Activated CD8-positive, alpha-beta memory T cell treated with anti-CD3 and anti-CD28 coated beads for 48 hours (primary cell): Measurements from ENCODE around the gene OR2T3.
"Not testable (repeated sequence)": the region's sequence is repeated elsewhere in the genome, so short reads cannot be mapped to it uniquely, and the experiment has no call there.

Source experiments
- DNase-seq, 3 experiments: peaks; one replicate each; pipeline ENCODE4 v3.0.0-alpha.2; 2020; ENCODE audit warnings: low read depth in 2 of 3, low spot score in 2 of 3

The OR2T3 gene, protein sequence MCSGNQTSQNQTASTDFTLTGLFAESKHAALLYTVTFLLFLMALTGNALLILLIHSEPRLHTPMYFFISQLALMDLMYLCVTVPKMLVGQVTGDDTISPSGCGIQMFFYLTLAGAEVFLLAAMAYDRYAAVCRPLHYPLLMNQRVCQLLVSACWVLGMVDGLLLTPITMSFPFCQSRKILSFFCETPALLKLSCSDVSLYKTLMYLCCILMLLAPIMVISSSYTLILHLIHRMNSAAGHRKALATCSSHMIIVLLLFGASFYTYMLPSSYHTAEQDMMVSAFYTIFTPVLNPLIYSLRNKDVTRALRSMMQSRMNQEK

DNA sequence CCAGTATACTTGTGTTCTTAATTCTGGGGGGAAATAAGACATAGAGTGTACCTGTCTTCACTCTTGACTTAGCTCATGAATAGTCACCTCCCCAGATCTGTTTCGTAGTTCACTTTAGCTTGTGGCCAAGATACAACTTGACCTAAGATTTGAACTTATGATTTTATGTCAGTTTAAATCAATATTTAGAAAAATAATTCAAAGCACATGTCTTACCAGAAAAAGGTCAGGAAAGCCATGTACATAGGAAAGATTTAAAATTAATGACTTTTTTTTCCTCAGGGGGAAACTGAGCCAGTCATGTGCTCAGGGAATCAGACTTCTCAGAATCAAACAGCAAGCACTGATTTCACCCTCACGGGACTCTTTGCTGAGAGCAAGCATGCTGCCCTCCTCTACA lies at the start of gene OR2T3:
Gene OR2T3, plus strand, starts transcription at position 301 of the 400 bp plus-strand sequence. Its CDS starts 0 bp downstream, at position 301.
- not testable (repeated sequence) for DNase-seq

DNA sequence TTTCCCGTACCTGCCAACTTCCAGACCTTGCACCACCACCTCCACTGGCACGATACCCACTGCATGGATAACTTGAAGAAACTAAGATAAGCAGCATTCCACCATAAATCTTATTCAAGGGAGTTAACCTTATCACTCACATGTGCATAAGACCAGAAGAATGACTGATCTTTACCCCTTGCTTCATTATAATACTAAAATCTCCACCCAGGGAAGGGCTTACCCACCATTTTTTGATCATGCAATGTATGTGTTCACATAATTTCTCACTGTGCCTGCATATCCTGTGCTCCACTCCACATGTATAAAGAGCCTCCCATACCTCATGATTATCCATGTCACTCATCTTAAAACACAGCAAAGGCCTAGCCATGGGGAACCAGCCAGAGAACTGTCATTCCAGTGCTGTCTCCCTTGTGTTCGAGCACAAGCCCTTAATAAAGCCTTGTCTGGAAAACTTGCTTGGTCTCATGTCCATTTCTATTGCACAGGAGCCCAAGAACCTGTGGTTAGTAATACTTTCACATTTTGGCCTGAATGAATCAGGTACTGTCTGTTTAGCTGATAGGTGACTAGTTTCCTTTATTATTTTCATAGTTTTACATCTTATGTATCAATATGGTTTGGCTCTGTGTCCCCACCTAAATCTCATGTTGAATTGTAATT lies 45.5 kb upstream of the OR2T3 start:
- not testable (repeated sequence) for DNase-seq

DNA sequence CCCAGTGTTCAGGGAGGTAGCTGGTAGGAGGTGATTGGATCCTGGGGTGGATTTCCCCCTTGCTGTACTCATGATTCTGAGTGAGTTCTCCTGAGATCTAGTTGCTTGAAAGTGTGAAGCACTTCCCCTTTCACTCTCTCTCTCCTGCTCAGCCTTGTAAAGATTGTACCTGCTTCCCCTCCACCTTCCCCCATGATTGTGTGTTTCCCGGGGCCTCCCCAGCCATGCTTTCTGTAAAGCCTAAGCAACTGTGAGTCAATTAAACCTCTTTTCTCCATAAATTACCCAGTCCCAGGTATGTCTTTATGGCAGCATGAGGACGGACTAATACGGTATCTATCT lies 45.0 kb upstream of the OR2T3 start:
- DNase-seq, result not testable (repeated sequence)

DNA sequence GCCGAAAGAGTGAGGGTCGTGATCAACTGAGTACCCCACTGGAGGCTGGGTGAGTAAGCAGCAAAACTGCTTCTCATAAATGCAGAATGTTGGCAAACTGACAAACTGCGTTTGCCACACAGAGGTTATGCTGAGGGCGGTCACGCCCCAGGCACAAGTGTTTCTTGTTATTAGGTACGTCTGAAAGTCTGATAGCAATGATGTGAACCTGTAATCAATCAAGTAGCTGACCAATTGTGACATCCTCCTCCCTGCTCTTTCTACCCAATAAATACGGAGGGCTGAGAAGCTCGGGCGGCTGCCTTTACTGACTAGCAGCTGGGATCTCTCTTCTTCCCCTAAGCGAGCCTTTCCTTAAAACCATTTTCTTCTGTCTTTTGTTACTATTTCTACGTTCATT lies 41.5 kb upstream of the OR2T3 start:
- DNase-seq, result not testable (repeated sequence)

DNA sequence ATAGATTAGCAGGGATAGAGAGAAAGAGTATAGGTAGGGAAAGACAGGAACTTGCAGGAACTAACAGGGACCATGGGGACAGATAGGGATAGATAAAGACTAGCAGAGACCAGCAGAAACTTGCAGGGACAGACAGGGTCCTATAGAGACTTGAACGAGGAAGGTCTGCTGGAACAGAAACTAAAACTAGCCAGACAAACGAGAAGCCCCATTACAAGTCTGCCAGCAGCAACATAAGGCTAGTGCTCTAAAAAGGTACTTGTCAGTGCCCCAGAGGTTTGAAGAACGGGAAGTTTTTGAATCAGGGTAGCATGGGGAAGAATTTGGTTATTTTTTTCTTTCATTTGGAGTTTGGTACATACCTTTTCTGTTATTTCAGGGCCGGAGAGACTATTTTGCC lies 41.0 kb upstream of the OR2T3 start:
- not testable (repeated sequence) for DNase-seq

DNA sequence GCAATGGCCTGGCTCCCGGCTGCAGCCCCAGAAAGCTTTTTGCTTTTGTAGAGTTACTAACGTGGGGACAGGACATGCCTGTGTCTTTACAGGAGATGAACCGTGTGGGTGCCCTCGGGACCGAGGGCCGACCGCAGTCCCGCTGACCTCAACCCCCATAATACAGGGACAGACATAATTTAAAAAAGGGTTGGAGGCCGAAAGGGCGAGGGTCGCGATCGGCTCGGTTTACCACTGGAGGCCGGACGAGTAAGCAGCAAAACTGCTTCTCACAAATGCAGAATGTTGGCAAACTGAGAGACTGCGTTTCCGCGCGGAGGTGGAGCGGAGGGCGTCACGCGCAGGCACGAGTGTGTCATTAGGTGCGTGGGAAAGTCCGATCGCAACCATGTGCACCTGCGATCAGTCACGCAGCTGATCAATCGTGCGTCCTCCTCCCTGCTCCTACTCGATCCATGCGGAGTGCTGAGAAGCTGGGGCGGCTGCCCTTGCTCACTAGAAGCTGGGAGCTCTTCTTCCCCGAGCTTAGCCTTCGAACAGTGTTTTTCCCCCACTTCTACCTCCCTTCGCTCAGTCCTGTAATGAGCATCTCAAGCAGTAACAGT lies 39.2 kb upstream of the OR2T3 start:
- DNase-seq, result not testable (repeated sequence)

DNA sequence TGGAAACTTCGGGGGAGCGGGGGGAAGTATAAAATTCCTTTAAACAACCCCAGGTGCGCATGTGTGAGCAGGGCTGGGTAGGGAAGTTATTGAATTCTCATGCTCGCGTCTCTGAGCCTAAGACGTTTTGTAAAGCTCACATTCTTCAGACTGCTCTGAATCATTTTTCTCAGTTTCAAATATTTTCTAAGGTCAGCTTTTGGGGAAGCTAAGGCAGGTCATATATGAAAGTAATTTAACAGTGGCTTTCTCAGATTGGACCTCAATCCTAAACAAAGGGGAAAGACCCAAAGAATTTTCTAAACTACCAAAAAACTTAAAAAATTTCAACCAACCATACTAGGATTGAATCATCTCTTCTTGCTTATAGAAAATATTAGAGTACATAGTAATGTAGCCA lies 38.2 kb upstream of the OR2T3 start:
- not testable (repeated sequence) for DNase-seq

DNA sequence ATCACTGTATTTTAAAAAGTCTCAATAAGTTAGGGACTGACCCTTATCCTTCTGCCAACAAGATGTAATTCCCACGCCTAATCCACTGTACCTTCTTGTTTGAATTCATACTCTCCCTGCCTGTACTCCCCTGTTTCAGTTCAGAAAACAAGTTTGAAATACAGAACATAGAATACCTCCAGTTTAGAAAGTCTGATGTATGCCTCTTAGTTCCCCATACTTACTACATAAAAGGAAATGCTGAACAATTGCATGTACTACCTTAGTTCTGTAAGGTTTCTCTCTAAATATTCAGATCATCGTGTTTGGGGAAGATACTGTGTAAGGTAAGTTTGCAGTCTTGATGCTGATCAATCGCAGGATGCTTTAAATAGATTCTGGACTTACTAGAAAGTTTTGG lies 36.8 kb upstream of the OR2T3 start:
- DNase-seq, result not testable (repeated sequence)

DNA sequence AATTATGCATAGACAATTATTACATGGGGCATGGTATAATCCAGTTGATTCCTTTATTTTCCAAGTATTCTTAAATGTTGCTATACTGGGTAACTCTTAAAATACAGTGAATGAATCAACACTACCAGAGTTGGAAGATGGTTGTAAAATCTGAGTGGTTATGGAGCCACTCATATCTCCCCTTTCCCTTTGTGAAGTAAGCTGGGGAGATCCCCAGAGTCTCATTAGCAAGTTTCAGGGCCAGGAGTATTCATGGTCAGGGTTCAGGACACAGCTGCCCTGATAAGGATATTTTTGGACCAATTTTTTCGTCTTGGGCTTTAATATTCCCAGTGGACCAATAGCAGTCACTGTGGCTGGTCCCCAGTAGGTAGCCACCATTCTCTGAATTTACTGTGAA lies 34.5 kb upstream of the OR2T3 start:
- not testable (repeated sequence) for DNase-seq

DNA sequence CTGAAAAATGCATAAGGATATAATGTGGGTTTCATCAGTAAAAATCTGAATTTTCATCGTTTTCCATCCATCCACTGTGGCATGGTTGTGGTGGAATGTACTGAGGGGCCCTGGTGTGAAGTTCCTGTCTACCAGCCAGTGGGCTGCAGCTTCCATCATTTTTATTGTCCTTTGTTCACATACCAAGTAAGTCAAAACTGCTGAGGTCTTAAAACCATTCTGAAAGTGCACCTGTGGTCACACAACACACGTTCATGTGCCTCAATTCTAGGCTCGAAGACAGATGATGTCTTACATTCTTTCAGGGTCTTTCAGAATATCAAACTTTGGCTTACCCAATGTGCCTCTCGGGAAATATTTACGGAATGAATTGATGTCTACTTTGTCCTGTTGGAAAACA lies 33.9 kb upstream of the OR2T3 start:
- DNase-seq, result not testable (repeated sequence)

DNA sequence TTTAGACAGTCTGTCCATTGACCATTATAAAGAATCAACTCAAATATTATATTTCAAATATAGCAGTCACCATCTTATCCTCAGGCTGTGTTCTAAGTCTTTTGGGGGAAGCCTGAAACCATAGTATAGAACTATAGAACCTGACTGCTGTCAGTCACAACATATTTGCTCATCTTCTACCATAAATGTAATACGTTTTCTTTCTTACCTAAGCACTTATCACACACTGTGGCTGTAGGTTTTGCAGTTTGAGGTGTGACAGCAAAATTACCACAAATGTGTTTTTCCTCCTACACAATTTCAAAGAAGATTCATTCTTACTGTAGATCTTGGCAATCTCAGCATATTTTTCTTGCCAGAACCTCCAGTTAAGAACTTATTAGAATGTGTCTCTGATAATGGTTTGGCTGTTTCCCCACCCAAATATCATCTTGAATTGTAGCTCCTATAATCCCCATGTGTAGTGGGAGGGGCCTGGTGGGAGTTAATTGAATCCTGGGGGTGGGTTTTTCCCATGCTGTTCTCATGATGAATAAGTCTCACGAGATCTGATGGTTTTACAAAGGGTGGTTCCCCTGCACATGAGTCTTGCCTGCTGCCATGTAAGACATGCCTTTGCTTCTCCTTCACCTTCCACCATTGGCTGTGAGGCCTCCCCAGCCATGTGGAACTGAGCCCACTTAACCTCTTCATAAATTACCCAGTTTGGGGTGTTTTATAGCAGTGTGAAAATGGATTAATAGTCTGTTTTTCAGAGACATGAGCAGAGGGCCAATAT lies 30.5 kb upstream of the OR2T3 start:
- DNase-seq, result not testable (repeated sequence)

DNA sequence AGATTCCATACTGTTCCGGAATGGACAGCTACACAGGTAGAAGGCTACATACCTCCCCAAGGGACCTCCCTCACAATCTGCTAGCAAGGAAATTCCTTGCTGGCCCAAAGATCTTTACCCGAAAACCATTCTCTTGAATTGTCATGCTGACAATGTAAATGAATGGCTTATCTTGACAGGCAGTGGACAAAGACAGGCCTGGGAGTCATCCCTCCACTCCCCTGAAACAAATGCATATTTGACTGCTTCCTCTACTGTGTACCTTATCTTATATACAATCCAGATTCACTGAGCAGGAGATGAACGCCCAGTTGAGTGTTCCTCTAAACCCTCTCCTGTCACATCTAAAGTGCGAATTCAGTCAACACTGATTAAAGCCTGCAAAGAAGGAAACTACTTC lies 28.5 kb upstream of the OR2T3 start:
- not testable (repeated sequence) for DNase-seq

DNA sequence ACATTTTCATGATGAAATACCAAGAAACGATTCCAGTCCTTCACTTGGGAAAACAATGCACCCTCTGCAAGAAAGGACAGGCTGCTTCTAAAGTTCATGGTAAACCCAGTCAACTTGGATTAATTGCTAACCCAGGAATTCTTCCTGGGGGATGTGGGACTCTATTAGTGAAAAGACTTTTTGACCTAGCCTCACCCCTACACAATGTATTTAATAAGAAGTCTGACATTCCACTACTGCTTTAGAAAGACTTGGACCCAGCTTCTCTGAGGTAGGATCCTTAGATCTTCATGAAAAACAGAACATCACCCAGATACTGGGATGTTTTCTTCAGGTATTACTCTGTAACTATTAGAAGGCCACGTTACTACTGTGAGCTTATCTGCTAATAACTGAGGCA lies 27.8 kb upstream of the OR2T3 start, which contains the start of gene OR2T2:
Gene OR2T2, plus strand, starts transcription at position 239 of the 400 bp plus-strand sequence. CDS start 7,161 bp downstream, outside the sequence.
- DNase-seq, result not testable (repeated sequence)

DNA sequence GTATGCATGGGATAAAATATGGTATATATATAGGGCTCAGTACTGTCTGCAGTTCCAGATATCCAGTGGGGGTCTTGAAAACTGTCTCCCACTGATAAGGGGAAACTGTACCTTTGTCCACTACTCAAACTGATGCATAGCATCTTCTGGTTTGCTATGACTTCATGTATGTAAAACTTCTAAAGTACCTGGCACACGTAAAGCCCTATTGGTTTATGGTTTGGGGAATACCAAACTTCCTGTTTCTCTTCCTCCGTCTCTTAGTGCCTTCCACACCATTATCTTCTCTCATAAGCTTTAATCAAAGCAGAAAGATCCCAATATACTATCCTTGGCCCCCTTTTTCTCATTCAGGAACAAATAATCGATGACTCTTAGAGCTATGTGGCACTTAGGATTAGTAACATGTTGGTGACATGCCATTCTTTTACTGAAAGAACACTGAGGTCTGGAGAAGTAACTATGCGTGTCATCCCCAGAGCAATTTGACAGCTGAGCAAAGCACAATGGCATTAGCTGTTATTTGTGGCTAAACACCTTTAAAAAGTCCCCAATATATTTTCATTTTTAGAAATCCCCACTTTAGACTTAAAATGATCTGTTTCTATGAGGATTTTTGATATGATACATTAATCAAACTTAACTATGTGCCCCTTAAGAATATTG lies 24.6 kb upstream of the OR2T3 start:
- DNase-seq, result not testable (repeated sequence)

DNA sequence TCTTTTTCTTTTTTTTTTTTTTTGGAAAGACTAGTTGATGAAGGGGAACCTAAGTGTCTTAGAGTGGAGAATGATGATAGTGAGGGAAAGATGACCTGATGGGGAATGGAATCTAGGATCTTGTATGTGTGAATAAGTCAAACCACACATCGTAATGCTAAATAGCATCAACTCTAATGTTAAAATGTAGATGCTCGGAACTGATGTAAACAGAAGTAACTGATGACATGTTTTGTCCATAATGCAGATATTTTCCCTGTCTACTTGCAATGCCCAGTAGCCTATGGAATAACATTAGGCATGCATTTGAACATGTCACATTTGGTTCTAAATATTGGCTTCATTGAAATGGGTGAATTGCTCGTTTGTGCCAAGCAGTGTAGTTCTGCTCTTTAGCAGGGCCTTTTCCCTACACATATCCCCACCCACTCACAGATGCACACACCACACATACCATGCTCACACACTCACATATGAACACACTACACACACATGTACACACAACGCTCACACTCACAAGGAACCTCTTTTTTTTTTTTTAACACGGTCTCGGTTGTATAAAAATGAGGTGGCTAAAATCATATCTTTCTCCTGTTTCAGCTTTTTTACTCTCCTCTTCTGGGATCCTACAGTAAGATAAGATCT lies 23.2 kb upstream of the OR2T3 start:
- not testable (repeated sequence) for DNase-seq

DNA sequence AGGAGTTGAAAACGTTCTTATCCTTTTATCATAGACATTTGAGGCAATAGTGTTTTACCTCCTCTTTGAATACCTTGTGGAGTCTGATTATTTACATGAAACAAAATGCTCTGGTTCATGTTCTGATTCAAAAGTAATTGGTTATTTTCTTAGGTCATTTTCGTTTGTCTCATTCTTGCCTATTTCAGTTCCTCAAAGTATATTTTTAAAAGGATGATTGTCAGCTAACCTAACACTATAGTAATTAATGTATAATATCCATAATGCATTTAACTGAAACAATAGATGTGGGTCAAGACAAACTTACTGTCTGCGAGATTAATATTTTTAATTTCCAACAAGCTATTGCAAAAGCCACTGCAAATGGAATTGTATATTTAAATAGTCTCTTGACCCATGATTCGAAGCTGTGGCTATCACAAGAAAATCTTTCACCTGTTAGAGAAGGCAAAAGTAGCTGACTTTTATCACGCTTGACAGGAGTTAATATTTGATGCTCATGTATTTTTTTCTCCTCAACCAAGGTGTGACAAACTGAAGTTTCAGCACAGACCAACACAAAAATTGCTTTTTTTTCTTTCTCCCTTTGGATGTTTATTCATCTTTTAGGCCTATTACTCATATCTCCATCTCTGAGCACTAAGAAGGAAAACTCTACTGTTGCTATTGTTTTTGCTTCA lies 22.5 kb upstream of the OR2T3 start:
- DNase-seq, result not testable (repeated sequence)

DNA sequence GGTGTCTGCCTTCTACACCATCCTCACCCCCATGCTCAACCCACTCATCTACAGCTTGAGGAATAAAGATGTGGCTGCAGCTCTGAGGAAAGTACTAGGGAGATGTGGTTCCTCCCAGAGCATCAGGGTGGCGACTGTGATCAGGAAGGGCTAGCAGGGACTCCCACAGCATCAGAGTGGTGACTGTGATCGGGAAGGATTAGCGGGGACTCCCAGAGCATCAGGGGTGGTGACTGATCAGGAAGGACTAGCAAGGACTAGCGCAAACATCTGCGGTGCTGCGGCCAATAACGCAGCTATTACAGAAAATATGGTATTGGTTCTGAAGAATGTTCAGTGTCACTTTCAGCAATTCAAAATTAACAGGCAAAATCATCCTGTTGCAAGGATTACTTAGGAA lies 19.5 kb upstream of the OR2T3 start:
- not testable (repeated sequence) for DNase-seq

DNA sequence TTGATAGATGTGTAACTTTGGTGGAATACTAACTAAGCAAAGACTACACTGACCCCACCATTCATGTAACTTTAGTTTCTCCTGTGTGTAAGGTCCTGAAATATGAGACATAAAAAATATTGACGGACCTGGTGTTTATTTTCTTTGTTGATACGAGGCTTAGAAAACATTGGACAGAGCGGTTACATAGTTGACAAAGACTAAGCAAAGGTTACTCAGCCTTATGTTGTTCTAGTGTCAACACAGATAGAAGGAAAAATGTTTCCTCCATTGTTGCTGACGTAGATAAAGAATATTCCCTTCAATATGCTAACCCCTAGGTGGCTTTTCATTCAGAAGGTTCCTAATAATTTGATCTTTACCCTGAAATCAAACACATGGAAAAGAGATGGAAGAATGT lies 18.1 kb upstream of the OR2T3 start:
- DNase-seq, result not testable (repeated sequence)

DNA sequence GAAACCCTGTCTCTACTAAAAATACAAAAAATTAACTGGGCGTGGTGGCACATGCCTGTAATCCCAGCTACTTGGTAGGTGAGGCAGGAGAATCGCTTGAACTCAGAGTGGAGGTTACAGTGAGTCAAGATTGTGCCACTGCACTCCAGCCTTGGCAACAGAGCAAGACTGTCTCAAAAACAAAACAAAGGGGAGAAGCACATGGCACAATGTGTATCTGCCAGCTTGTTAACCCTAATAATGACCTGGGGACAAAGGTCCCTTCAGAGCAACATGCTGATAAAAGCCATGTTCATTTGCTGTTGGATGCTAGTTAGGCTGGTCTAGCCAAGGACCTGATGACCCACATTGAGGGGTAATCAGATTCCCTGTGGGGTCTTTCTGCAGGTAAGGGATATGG lies 16.5 kb upstream of the OR2T3 start:
- not testable (repeated sequence) for DNase-seq

DNA sequence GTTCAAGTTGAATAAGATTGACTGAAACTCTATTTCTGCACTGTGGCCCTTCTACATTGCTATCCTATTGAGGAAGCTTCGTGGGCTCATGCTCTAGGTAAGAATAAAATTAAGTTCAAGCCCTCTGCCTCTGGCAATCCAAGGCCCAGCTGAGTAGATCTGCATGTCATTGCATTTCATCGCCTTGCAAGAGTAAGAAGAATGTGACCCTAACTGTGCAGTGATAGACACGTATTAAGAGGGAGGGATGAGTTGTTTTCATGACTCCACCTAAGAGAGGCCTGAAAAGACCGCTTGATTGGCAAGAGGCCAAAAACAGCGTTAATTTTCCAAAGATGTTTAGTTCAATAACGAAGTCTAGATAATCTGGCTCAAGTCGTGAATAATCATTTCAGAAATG lies 14.0 kb upstream of the OR2T3 start:
- DNase-seq, result not testable (repeated sequence)
